Subcutaneous adipose tissue (tissue), 4 donors: ENCODE data around the gene GTF3C4. TPM values are rescaled to one million over a fixed set of nuclear protein-coding genes. Genes with fewer than 3 reads are reported as not detected.

Source experiments
- total RNA-seq, 4 donors: library from RNA; depleted of rRNA; stranded (reverse); fragments of >200 nt; gene quantifications; one replicate each; pipeline ENCODE4 v1.1.0, GENCODE V29; 2016
- TF ChIP-seq, protein P1 (sequence below): fragments of 450-650 bp; IDR thresholded peaks from one replicate; pipeline ENCODE4 v1.5.1; 2016; ENCODE audit warnings: low read depth, mild to moderate bottlenecking, control low read depth, antibody characterized with exemption, moderate library complexity

Gene GTF3C4
- total RNA-seq, 4 donors from 2014 or later, result 9.5 to 11.4 (median 9.6) TPM

DNA sequence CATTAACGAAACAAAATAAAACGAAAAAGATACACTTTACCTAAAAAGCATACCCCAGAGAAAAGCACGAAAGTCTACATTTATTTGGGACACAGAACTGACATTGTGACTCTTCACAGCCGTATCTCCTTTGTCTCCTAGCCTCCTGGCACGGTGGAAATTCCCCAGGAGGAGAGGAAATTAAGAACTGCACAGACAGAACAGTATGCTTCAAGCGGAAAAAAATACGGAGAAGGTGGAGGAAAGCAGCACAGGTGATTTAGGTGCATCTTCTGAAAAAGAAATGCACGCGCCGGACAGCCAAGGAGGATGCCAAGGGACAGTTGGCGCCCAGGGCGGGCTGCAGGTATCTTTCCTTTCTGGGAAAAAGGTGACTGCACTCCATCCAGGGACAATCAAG, 32.5 kb upstream of the GTF3C4 start:
- TF ChIP-seq, protein P1, sequence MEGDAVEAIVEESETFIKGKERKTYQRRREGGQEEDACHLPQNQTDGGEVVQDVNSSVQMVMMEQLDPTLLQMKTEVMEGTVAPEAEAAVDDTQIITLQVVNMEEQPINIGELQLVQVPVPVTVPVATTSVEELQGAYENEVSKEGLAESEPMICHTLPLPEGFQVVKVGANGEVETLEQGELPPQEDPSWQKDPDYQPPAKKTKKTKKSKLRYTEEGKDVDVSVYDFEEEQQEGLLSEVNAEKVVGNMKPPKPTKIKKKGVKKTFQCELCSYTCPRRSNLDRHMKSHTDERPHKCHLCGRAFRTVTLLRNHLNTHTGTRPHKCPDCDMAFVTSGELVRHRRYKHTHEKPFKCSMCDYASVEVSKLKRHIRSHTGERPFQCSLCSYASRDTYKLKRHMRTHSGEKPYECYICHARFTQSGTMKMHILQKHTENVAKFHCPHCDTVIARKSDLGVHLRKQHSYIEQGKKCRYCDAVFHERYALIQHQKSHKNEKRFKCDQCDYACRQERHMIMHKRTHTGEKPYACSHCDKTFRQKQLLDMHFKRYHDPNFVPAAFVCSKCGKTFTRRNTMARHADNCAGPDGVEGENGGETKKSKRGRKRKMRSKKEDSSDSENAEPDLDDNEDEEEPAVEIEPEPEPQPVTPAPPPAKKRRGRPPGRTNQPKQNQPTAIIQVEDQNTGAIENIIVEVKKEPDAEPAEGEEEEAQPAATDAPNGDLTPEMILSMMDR, result no peak

- TF ChIP-seq, protein P1, result no peak
Measured at GRCh38 chr9:132638240-132638639, 32.0 kb upstream of the GTF3C4 start.

- TF ChIP-seq, protein P1, result no peak
Measured at GRCh38 chr9:132639322-132639721, 30.9 kb upstream of the GTF3C4 start.

- TF ChIP-seq, protein P1, result no peak
Measured at GRCh38 chr9:132641216-132641615, 29.0 kb upstream of the GTF3C4 start.

DNA sequence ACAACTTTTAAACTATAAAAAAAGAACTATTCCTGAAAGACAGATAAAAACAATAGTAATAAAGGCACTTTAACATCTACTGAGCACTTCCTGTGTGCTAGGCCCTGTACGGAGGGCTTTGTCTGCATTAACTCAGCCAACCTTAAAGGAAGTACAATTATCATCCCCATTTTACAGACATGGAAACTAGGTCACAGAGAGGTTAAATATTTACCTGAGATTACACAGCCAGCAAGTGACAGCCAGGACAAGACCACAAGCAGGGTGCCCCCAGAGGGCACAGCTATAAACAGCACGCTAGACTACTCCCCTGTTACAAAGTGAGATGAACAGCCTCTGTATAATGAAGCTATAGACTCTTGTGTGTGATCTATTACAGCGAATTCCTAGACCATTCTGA, 26.0 kb upstream of the GTF3C4 start:
- TF ChIP-seq, protein P1, result no peak

GRCh38 chr9:132645306-132645705, 25.0 kb upstream of the GTF3C4 start:
- TF ChIP-seq, protein P1, result no peak

- TF ChIP-seq, protein P1, result no peak
Measured at GRCh38 chr9:132645711-132646110, 24.6 kb upstream of the GTF3C4 start.
